MM.1S (cell line): Measurements from ENCODE around the gene ITGB3.

ENCODE experiments used
- DNase-seq: peaks from one replicate; pipeline ENCODE4 v3.0.0-alpha.2; 2015
- H2AFZ ChIP-seq: fragments of 300-600 bp; sonication (generic); 2 replicates; pipeline ENCODE4 v1.6.0; 2016; ENCODE audit warnings: antibody characterized with exemption, low read length
- H3F3A ChIP-seq: fragments of 300-600 bp; sonication (generic); 2 replicates; pipeline ENCODE4 v1.6.1; 2016; ENCODE audit warnings: mild to moderate bottlenecking, antibody characterized with exemption, low read length, moderate library complexity, mixed read lengths; ENCODE audit not compliant: insufficient read depth
- H3K27ac ChIP-seq: fragments of 300-600 bp; sonication (generic); 2 replicates; pipeline ENCODE4 v1.5.1; 2016; ENCODE audit warnings: mild to moderate bottlenecking, low read length
- H3K27me3 ChIP-seq: fragments of 300-600 bp; sonication (generic); replicated peaks from 2 replicates; pipeline ENCODE4 v1.6.0; 2016; ENCODE audit warnings: low read length; ENCODE audit not compliant: insufficient read depth
- H3K36me3 ChIP-seq: fragments of 300-600 bp; sonication (generic); replicated peaks from 2 replicates; pipeline ENCODE4 v1.6.1; 2016; ENCODE audit warnings: mild to moderate bottlenecking, low read length, mixed read lengths; ENCODE audit not compliant: insufficient read depth
- H3K4me1 ChIP-seq: fragments of 300-600 bp; sonication (generic); 2 replicates; pipeline ENCODE4 v1.6.1; 2016; ENCODE audit warnings: low read length, mixed read lengths
- H3K4me2 ChIP-seq: fragments of 300-600 bp; sonication (generic); 2 replicates; pipeline ENCODE4 v1.6.0; 2016; ENCODE audit warnings: low read depth, low read length
- H3K4me3 ChIP-seq: fragments of 300-600 bp; sonication (generic); 2 replicates; pipeline ENCODE4 v1.5.1; 2016; ENCODE audit warnings: low read length, mixed read lengths
- H3K79me2 ChIP-seq: fragments of 300-600 bp; sonication (generic); 2 replicates; pipeline ENCODE4 v1.6.1; 2016; ENCODE audit warnings: mixed run types, low read length, mixed read lengths
- H3K9ac ChIP-seq: fragments of 300-600 bp; sonication (generic); 2 replicates; pipeline ENCODE4 v1.6.1; 2016; ENCODE audit warnings: low read length, mixed read lengths
- H3K9me2 ChIP-seq: fragments of 300-600 bp; sonication (generic); replicated peaks from 2 replicates; pipeline ENCODE4 v1.6.1; 2016; ENCODE audit warnings: mild to moderate bottlenecking, low read length, mixed read lengths; ENCODE audit not compliant: insufficient read depth
- H3K9me3 ChIP-seq: fragments of 300-600 bp; sonication (generic); replicated peaks from 2 replicates; pipeline ENCODE4 v1.6.1; 2016; ENCODE audit warnings: mild to moderate bottlenecking, low read length, mixed read lengths; ENCODE audit not compliant: insufficient read depth
- H4K20me1 ChIP-seq: fragments of 300-600 bp; sonication (generic); 2 replicates; pipeline ENCODE4 v1.6.1; 2016; ENCODE audit warnings: mild to moderate bottlenecking, low read length, moderate library complexity, mixed read lengths; ENCODE audit not compliant: insufficient read depth
- EZH2 ChIP-seq: fragments of 300-600 bp; sonication (generic); optimal IDR thresholded peaks from 2 replicates; pipeline ENCODE3; 2017; ENCODE audit warnings: low read depth, mild to moderate bottlenecking, antibody characterized with exemption, low read length, mixed read lengths
- EZH2phosphoT487 ChIP-seq: fragments of 300-600 bp; sonication (generic); IDR thresholded peaks from 2 replicates; pipeline ENCODE4 v1.6.1; 2018; ENCODE audit warnings: antibody characterized with exemption, low read length
- TF ChIP-seq, protein P1 (sequence below): fragments of 300-600 bp; sonication (generic); IDR thresholded peaks from 2 replicates; pipeline ENCODE4 v1.5.1; 2016; ENCODE audit warnings: antibody characterized with exemption, low read length, mixed read lengths

Gene ITGB3

DNA sequence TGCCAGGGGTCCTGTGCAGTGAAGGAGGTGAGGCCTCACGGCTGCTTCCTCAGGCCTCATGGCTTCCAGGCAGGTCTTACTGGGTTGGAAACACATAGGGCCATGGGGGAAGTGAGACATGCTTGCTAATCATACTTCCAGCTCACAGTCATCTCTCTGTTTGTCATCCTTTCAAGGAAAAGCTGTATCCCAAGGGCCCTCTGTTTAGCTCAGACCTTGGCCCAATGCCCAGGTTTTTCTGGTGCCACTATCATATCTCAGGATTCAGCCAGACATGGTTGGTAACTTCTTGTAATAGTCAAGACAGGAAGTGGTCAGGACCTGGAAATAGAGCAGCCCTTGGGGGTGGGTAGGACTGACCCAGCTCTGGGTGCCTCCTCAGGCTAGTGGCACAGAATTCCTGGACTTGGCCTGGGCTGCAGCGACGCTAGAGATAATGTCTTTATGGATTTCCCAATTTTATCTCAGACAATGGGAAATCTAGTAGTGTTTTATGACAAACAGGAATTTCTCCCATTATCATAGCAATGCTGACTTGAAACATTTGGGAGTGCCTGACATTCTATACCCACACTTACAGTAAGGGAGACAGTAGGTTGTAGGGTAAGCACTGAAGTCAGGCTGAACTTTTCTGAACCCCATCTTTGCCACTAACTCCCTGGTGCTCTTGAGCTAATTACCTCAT lies 13.5 kb upstream of the ITGB3 start:
- TF ChIP-seq EZH2phosphoT487 (no peak), EZH2 (no peak)
- TF ChIP-seq, protein P1, sequence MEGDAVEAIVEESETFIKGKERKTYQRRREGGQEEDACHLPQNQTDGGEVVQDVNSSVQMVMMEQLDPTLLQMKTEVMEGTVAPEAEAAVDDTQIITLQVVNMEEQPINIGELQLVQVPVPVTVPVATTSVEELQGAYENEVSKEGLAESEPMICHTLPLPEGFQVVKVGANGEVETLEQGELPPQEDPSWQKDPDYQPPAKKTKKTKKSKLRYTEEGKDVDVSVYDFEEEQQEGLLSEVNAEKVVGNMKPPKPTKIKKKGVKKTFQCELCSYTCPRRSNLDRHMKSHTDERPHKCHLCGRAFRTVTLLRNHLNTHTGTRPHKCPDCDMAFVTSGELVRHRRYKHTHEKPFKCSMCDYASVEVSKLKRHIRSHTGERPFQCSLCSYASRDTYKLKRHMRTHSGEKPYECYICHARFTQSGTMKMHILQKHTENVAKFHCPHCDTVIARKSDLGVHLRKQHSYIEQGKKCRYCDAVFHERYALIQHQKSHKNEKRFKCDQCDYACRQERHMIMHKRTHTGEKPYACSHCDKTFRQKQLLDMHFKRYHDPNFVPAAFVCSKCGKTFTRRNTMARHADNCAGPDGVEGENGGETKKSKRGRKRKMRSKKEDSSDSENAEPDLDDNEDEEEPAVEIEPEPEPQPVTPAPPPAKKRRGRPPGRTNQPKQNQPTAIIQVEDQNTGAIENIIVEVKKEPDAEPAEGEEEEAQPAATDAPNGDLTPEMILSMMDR = no peak
- Histone ChIP-seq H3K27me3 (no peaks in the 10 kb centered on the region), H3K36me3 (no peaks in the 10 kb centered on the region), H4K20me1 (no peaks in the 10 kb centered on the region), H3K4me1 (peaks cover 15% of the 10 kb centered on the region), H3F3A (no peaks in the 10 kb centered on the region), H3K9me2 (no peaks in the 10 kb centered on the region), H3K9ac (no peak overlapping the region), H3K4me3 (no peak overlapping the region), H3K79me2 (no peaks in the 10 kb centered on the region), H3K27ac (no peak overlapping the region), H3K4me2 (peak overlapping the region; percentile 33), H2AFZ (peak overlapping the region; percentile 59; the same call in 1 of the 2 replicates), H3K9me3 (no peaks in the 10 kb centered on the region)
- peak; percentile 52 for DNase-seq

- H3K27ac ChIP-seq = no peak overlapping the region
These were observed 12.8 kb upstream of the ITGB3 start for GRCh38 chr17:47240806-47241205.

GRCh38 chr17:47242648-47243047 lies 11.0 kb upstream of the ITGB3 start:
- no peaks in the 10 kb centered on the region for H3K9me2 ChIP-seq
- no peaks in the 10 kb centered on the region for H3K36me3 ChIP-seq
- H3K9me3 ChIP-seq = no peaks in the 10 kb centered on the region
- H3K4me2 ChIP-seq = no peak overlapping the region
- H4K20me1 ChIP-seq = no peaks in the 10 kb centered on the region
- H3K4me3 ChIP-seq = no peak overlapping the region
- H3K27ac ChIP-seq = no peak overlapping the region
- peaks cover 15% of the 10 kb centered on the region for H3K4me1 ChIP-seq
- no peak for DNase-seq
- no peak overlapping the region for H2AFZ ChIP-seq
- H3K27me3 ChIP-seq = no peaks in the 10 kb centered on the region
- no peaks in the 10 kb centered on the region for H3K79me2 ChIP-seq
- TF ChIP-seq, protein P1 = no peak
- TF ChIP-seq EZH2phosphoT487 = no peak
- TF ChIP-seq EZH2 = no peak
- no peaks in the 10 kb centered on the region for H3F3A ChIP-seq
- no peak overlapping the region for H3K9ac ChIP-seq

More at GRCh38 chr17:47240806-47241205, 12.8 kb upstream of the ITGB3 start:
- DNase-seq = no peak
- H3K27me3 ChIP-seq = no peaks in the 10 kb centered on the region
- peaks cover 15% of the 10 kb centered on the region for H3K4me1 ChIP-seq
- no peaks in the 10 kb centered on the region for H3K9me2 ChIP-seq
- no peaks in the 10 kb centered on the region for H3F3A ChIP-seq
- no peak overlapping the region for H3K4me2 ChIP-seq
- no peak overlapping the region for H3K9ac ChIP-seq
- TF ChIP-seq, protein P1 = no peak
- TF ChIP-seq EZH2 (no peak), EZH2phosphoT487 (no peak)
- no peak overlapping the region for H2AFZ ChIP-seq
- no peaks in the 10 kb centered on the region for H3K9me3 ChIP-seq
- no peaks in the 10 kb centered on the region for H3K79me2 ChIP-seq
- no peak overlapping the region for H3K4me3 ChIP-seq
- H3K36me3 ChIP-seq = no peaks in the 10 kb centered on the region
- no peaks in the 10 kb centered on the region for H4K20me1 ChIP-seq
